GM12891 (cell line): ENCODE data around the gene WNT4.
"Not testable (repeated sequence)": the region's sequence is repeated elsewhere in the genome, so short reads cannot be mapped to it uniquely, and the experiment has no call there.

Experiments
- DNase-seq: peaks from one replicate; pipeline ENCODE4 v3.0.0; 2011; ENCODE audit warnings: low spot score; ENCODE audit not compliant: insufficient read length
- FAIRE-seq: peaks from 2 replicates; lab custom pipeline; 2011; peaks lifted over from hg19 to GRCh38; lab: Jason Lieb, UNC
- PAX5 ChIP-seq: IDR thresholded peaks from 2 replicates; pipeline ENCODE4 v1.6.1; 2011; ENCODE audit warnings: low read length, moderate library complexity, mild to moderate bottlenecking; ENCODE audit not compliant: insufficient read depth, severe bottlenecking
- POLR2A ChIP-seq: IDR thresholded peaks from 2 replicates; pipeline ENCODE4 v1.6.1; 2011; ENCODE audit warnings: low read depth, low read length, control low read depth
- POLR2AphosphoS5 ChIP-seq: IDR thresholded peaks from 2 replicates; pipeline ENCODE4 v1.6.1; 2011; ENCODE audit warnings: low read depth, low read length, control low read depth
- POU2F2 ChIP-seq: IDR thresholded peaks from 2 replicates; pipeline ENCODE4 v1.6.1; 2011; ENCODE audit warnings: low read depth, mild to moderate bottlenecking, control low read depth, low read length, moderate library complexity
- SPI1 ChIP-seq: IDR thresholded peaks from 2 replicates; pipeline ENCODE4 v1.6.1; 2011; ENCODE audit warnings: low read depth, low read length, control low read depth
- TAF1 ChIP-seq: IDR thresholded peaks from 2 replicates; pipeline ENCODE4 v1.6.1; 2011; ENCODE audit warnings: low read depth, low read length, control low read depth

The WNT4 gene

DNA sequence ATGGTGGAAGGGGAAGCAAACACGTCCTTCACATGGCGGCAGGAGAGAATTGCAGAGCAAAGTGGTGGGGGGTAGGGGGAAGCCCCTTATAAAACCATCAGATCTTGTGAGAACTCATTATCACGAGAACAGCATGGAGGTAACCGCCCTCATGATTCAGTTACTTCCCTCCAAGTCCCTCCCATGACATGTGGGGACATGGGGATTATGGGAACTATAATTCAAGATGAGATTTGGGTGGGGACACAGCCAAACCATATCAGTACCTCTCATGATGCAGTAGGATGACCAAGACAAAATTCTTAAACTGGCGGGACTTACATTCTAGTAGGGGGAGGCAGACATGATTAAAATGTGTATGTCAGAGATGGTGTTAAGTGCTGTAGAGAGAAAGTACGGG, 38.8 kb downstream of the WNT4 start:
- no peak for DNase-seq
- FAIRE-seq: no peak
- TF ChIP-seq POLR2A: no peak

DNA sequence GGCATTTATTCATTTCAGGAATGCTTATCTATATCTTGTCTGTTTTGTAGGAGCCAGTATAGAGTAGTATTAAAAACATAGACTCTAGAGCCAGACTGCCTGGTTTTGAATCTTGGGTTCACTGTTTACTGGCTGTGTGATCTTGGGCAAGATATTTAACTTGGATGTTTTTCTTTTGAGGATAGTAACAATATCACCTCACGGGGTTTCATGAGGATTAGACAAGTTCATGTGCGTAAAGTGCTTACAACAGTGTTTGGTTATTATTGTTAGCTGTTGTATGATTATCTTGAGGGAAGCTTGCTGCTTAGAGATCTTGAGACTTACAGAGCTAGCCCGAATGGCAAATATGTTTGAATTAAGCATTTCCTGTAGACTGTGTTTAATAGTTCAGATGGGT, 40.2 kb downstream of the WNT4 start:
- DNase-seq (no peak), FAIRE-seq (no peak)
- TF ChIP-seq POLR2AphosphoS5 (no peak), POU2F2 (no peak), POLR2A (no peak), PAX5 (no peak), TAF1 (no peak), SPI1 (no peak)

DNA sequence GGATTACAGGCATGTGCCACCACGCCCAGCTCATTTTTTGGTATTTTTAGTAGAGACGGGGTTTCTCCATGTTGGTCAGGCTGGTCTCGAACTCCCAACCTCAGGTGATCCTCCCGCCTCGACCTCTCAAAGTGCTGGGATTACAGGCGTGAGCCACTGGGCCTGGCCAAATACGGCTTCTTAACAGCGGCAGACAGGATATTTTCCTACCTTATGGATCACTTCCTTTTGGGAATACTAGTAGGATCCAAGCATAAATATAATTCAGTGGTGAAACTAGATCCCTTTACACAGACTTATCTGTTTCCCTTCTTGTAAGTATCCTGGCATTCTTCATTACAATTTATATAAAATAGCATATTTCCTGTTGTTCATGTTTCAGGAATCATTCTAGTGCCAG, 40.9 kb downstream of the WNT4 start:
- FAIRE-seq (no peak), DNase-seq (no peak)
- TF ChIP-seq TAF1 (no peak), POU2F2 (no peak), PAX5 (no peak), POLR2AphosphoS5 (no peak), SPI1 (no peak), POLR2A (no peak)

DNA sequence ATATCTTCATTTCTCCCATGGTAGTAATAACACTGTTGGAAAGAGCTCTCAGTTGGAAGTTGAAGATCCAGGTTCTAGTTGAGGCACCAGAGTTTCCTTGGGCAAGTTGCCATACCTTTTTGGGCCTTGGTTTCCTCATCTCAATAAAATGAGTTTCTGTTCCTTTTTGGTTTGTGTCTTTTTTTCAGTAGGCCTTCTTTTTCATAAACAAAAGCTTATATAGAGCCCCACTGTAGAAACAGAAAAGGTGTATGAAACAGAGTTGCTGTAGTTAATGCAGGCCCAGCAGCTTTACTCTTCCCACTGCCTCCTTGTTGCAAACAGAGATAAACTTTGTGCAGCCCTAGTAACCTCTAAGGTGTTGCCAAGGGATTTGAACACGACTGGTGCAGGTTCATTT, 41.7 kb downstream of the WNT4 start:
- FAIRE-seq (peak; percentile 54), DNase-seq (no peak)
- TF ChIP-seq POLR2A (no peak), POLR2AphosphoS5 (no peak), SPI1 (peak; percentile 75), PAX5 (no peak), POU2F2 (no peak), TAF1 (no peak)

DNA sequence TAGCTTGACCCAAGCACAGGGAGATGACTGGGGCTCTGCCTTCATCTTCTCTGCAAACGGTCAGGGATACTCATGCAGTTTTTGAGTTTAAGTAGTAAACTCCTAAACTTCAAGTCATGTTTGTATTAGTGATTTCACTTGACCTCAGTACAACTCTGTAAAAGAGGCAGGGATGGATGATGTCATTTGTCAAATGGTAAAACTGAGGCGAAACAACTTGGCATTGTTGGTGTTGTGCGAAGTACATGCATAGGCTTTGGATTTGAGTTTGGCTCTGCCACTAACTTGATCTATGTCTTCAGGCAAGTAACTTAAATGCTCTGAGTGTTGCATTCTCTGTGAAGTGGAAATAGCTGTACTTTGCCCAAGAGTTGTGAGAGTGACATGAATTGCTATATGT, 42.7 kb downstream of the WNT4 start:
- DNase-seq (no peak), FAIRE-seq (no peak)
- TF ChIP-seq PAX5: no peak
- TF ChIP-seq POLR2AphosphoS5: 0 out of 2 replicates have a peak, but pooled peaks have one; percentile 26

DNA sequence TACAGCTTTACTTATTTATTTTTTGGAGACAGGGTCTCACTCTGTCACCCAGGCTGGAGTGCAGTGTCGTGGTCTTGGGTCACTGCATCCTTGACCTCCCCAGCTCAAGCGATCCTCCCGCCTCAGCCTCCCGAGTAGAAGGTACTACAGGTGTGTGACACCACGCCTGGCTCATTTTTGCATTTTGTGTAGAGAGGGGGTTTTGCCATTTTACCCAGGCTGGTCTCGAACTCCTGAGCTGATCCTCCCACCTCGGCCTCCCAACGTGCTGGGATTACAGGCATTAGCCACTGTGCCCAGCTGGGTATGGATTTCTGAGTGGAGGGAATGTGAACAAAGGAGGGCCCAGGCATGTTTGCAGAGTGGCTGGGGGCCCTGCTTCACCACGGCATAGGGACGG, 44.1 kb downstream of the WNT4 start:
- TF ChIP-seq POLR2AphosphoS5: peak; percentile 51
- no peak for TF ChIP-seq SPI1
- 0 out of 2 replicates have a peak, but pooled peaks have one; percentile 39 for TF ChIP-seq POU2F2
- no peak for TF ChIP-seq TAF1
- no peak for TF ChIP-seq PAX5
- TF ChIP-seq POLR2A: 0 out of 2 replicates have a peak, but pooled peaks have one; percentile 46
- DNase-seq (no peak), FAIRE-seq (no peak)

DNA sequence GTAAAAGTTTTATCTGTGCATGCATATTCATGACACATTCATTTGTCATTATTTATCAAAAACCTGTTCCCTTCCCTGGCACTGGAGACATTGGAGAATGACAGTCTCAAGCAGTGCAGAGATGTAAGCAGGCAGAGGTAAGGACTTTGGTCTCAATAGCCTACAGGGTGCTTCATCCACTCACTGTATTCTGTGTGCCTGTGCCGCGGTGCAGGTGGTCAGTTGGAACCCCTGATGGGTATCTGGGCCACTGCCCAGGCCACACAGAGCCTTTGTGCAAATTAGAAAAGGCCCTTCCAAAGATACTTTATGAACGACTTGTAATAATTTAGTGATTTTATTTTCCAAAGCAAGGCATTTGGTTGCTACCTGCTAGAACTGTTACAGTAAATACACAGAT, 46.4 kb downstream of the WNT4 start:
- no peak for FAIRE-seq
- no peak; the same call in 1 of the 2 replicates for TF ChIP-seq POLR2AphosphoS5
- no peak for TF ChIP-seq PAX5
- no peak for TF ChIP-seq POU2F2
- TF ChIP-seq TAF1: no peak
- TF ChIP-seq SPI1: no peak
- 0 out of 2 replicates have a peak, but pooled peaks have one; percentile 22 for TF ChIP-seq POLR2A
- no peak for DNase-seq

DNA sequence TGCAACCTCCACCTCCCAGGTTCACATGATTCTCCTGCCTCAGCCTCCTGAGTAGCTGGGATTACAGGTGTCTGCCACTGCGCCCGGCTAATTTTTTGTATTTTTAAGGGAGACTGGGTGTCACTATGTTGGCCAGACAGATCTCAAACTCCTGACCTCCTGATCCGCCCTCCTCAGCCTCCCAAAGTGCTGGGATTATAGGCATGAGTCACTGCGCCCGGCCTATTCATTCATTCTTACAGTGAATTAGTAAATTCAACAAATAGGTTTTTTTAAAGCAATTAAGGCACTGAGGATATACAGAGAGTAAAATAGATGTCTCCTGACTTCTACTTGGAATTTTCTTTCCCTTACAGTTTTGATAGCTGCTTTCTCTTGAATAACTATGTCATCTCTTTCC, 46.9 kb downstream of the WNT4 start:
- FAIRE-seq (no peak), DNase-seq (no peak)
- TF ChIP-seq SPI1: no peak
- TF ChIP-seq PAX5: no peak
- no peak for TF ChIP-seq POU2F2
- no peak for TF ChIP-seq TAF1
- TF ChIP-seq POLR2A: no peak
- no peak for TF ChIP-seq POLR2AphosphoS5

DNA sequence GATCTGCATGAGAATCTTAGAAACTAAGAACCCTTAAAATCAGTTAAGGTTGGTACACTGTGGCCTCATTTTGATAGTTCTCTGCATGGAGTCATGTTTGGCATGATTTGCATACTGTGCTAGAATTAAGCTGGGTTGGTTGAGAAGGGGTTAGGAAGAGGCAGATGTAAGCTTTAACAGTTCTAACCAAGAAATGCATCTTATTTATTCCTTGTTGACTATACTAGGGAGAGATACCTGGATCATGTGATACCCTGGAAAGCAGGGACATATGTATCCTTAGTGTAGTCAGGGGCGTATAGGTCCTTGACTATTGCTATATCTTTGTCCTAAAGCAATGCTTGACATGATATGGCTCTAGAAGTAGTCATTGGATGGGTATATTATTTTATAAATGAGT, 49.4 kb downstream of the WNT4 start:
- TF ChIP-seq POLR2AphosphoS5: 0 out of 2 replicates have a peak, but pooled peaks have one; percentile 39
- TF ChIP-seq TAF1: no peak
- no peak for FAIRE-seq

DNA sequence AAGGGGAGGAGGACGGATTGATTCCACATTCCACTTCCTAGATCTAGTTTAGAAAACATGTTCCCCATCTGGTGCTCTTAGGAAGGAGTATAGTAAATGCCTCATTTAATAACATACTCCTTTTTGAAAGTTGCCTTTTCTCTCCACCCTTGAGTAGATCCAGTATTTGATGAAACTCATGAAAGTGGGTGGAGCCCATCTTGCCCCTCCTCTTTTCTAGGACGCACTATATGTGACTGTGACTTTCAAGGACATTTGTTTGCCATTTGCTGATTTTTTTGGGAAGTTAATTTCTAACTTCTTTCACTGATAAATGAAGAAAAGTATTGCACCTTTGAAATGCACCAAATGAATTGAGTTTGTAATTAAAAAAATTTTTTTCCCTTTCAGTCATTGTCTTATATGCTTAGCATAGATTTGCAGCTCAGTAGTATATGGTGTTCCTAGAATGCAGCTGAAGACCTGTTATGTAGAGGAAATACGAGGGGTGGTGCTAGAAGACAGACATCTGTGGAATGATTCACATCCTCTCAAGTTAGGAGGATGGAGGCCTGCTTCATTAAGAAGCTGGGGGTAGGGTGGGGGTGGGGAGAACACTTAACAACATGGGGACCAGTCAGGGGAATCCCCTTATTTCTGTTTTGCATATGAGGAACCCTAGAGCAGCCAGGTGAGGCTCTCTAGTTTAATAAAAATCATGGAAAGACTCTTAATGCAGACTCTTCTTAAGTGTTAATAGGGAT, 50.7 kb downstream of the WNT4 start:
- FAIRE-seq: peak; percentile 28
- not testable (repeated sequence) for DNase-seq
- TF ChIP-seq POU2F2: peak; percentile 51; the same call in 1 of the 2 replicates

More for the DNA sequence above, 49.4 kb downstream of the WNT4 start:
- no peak for DNase-seq
